ENCODE measurements around the gene MMP13. TPM values are rescaled to one million over a fixed set of nuclear protein-coding genes. Genes with fewer than 3 reads are reported as not detected.

Gene MMP13
- total RNA-seq, 3 donors from 2014 or later = not detected

DNA sequence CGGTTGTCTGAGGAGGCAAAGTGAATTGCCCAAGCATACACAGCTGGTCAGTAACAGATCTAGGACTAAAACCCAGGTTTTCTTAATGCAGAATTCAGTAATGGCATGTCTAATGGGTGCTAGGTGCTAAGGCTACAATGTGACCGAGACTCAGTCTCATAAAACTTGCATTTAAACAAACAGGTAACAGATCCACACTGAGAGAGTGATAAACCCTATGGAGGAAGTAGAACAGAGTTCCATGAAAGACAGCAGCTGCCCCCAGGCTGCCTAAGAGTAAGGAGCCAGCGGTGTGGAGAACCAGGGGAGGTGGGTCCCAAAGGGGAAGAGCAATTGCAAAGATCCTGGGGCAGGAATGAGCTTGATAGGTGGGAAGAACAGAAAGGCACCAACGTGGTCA is 27.3 kb downstream of the MMP13 start:
- TF ChIP-seq, protein P1, sequence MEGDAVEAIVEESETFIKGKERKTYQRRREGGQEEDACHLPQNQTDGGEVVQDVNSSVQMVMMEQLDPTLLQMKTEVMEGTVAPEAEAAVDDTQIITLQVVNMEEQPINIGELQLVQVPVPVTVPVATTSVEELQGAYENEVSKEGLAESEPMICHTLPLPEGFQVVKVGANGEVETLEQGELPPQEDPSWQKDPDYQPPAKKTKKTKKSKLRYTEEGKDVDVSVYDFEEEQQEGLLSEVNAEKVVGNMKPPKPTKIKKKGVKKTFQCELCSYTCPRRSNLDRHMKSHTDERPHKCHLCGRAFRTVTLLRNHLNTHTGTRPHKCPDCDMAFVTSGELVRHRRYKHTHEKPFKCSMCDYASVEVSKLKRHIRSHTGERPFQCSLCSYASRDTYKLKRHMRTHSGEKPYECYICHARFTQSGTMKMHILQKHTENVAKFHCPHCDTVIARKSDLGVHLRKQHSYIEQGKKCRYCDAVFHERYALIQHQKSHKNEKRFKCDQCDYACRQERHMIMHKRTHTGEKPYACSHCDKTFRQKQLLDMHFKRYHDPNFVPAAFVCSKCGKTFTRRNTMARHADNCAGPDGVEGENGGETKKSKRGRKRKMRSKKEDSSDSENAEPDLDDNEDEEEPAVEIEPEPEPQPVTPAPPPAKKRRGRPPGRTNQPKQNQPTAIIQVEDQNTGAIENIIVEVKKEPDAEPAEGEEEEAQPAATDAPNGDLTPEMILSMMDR (IDR thresholded peaks at IDR 0.05) = no peak
- intact Hi-C loops (cut with DNase I, micrococcal nuclease) = no loop called here
- Histone ChIP-seq H3K9me3 (no peaks in the 10 kb centered on the region), H3K4me3 (no peak overlapping the region), H3K4me1 (ENCODE audit: low read depth) (no peaks in the 10 kb centered on the region), H3K36me3 (ENCODE audit: low read depth) (no peaks in the 10 kb centered on the region)
- no peak for DNase-seq
- peak; percentile 64 for ATAC-seq

DNA sequence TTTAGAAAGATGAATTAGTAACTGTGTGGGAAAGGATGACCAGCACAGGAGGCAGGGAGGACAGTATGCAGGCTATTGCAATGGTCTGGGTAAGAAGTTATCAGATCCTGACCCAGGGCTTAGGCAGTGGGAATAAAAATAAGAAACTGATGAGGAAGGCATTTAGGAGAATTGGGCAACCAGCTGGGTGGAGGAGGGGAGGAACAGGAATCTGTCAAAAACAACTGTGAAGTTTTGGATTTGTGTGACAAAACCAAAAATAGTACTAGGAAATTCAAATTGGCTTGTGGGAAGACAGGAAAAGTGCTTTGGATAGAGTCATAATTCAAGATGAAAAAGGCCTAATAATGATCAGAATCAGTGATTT is 27.9 kb downstream of the MMP13 start:
- no peak for ATAC-seq
- intact Hi-C loops (cut with DNase I, micrococcal nuclease) = no loop called here
- Histone ChIP-seq H3K4me1 (ENCODE audit: low read depth) (no peaks in the 10 kb centered on the region), H3K9me3 (no peaks in the 10 kb centered on the region), H3K36me3 (ENCODE audit: low read depth) (no peaks in the 10 kb centered on the region), H3K4me3 (no peak overlapping the region)
- TF ChIP-seq, protein P1 (IDR thresholded peaks at IDR 0.05) = no peak
- DNase-seq = peak in 1 of 3 donors; percentile 27

DNA sequence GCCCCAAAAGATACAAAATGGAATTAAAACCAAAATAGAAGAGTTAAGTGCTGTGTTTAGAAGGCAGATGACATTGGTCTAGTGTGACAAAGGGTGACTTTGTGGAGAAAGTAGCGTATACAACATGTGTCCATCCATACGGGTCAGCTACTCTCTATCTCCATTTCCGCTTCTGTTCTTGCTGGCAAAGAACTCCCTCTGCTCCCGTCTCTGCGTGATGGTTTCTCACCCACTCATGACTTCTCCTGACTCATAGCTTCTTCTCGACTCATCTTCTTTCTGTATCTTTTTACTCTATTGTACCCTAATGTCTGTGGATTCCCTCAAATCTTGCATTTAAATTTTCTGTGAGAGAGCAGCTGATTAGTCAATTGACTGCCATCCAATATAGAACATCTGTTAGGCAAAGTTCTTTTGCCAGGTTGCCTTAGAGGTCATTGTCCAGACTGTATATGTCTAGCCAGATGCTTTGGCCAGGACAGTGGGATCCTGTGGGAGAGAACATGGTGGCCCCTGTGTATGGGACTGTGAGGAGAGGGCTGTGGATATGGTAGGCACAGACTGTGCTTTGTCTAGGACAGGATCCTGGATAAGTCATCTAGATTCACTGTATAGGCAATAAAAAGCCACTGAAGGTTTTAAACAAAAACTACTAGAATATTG is 28.4 kb downstream of the MMP13 start:
- ATAC-seq = no peak
- Histone ChIP-seq H3K4me1 (ENCODE audit: low read depth) (no peaks in the 10 kb centered on the region), H3K9me3 (no peaks in the 10 kb centered on the region), H3K4me3 (no peak overlapping the region), H3K36me3 (ENCODE audit: low read depth) (no peaks in the 10 kb centered on the region)
- no peak for DNase-seq
- intact Hi-C loops (cut with DNase I, micrococcal nuclease) = no loop called here
- TF ChIP-seq, protein P1 (IDR thresholded peaks at IDR 0.05) = no peak

DNA sequence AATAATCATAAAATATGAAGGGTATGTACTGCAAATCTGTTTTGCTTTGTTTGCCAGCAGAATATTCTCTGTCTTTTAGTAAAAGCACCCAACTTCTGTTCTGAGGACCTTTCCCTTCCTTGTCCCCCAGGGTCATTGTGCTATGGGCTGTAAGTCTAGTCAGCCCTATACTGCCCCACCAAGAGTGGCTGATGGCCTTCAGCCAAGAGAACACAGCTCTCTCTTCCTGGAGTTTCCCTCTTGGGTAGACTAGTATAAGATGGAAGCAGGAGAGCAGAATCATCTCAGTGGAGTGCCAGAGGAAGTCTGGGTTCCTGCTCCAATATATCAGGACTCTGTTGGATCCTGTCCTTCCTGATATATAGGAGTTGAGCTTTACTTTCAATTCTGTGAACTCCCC is 29.0 kb downstream of the MMP13 start:
- TF ChIP-seq, protein P1 (IDR thresholded peaks at IDR 0.05) = no peak
- peak in 1 of 3 donors; percentile 30 for DNase-seq
- intact Hi-C loops (cut with DNase I, micrococcal nuclease) = no loop called here
- no peaks in the 10 kb centered on the region for H3K36me3 ChIP-seq (ENCODE audit: low read depth)
- peak; percentile 53 for ATAC-seq
- no peaks in the 10 kb centered on the region for H3K4me1 ChIP-seq (ENCODE audit: low read depth)
- no peak overlapping the region for H3K4me3 ChIP-seq
- H3K9me3 ChIP-seq = no peaks in the 10 kb centered on the region

DNA sequence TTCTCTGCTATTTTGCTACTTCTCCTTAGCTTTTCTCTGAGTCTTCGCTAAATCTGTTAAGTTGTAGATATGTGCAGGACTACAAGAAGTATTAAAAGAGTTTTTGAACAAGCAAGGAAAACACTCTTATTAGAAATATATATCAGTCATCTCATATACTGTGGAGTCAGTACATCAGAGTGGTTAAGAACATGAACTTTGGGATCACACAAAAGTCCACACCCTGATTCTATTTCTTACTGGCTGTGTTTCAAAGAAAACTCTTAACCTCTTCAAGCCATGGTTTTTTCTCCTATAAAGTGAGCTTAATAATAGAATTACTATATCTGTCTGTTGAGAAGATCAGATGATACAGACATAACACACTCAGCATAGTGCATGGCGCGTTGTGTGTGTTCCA is 29.5 kb downstream of the MMP13 start:
- ATAC-seq (peak; percentile 56), DNase-seq (no peak)
- H3K4me1 ChIP-seq (ENCODE audit: low read depth) = no peaks in the 10 kb centered on the region
- no peak overlapping the region for H3K4me3 ChIP-seq
- no peaks in the 10 kb centered on the region for H3K36me3 ChIP-seq (ENCODE audit: low read depth)
- no peaks in the 10 kb centered on the region for H3K9me3 ChIP-seq
- TF ChIP-seq, protein P1 (IDR thresholded peaks at IDR 0.05) = no peak
- intact Hi-C loops (cut with DNase I, micrococcal nuclease) = no loop called here

Data from mucosa of descending colon (tissue), 3 donors.